Stimulated activated CD4-positive, alpha-beta T cell treated with anti-CD3 and anti-CD28 coated beads, TNF-alpha, amount 100 ng/mL, for 48 hours (primary cell): Measurements from ENCODE around the gene PTGER2.

Source experiments
- DNase-seq, 3 donors: peaks; one replicate each; pipeline ENCODE4 v3.0.0-alpha.2; 2020; ENCODE audit warnings: low read depth in 3 of 3

The PTGER2 gene

DNA sequence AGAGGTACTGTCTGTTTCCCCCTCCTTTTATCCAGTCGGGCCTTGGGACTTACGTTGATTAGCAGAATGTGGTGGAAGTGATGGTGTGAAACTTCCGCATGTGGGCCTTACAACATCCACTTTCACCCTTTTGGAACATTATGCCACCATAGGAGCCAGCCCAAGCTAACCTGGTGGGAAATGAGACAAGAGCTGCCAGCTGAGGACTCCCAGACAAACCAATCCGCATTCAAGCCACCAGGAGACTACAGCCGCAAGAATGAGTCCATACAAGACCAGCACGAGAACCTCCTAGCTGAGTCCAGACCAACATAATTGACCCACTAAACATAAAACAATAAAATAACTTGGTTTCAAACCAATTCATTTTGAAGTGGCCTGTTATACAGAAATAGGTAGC, 9.1 kb upstream of the PTGER2 start:
- no peak for DNase-seq

DNA sequence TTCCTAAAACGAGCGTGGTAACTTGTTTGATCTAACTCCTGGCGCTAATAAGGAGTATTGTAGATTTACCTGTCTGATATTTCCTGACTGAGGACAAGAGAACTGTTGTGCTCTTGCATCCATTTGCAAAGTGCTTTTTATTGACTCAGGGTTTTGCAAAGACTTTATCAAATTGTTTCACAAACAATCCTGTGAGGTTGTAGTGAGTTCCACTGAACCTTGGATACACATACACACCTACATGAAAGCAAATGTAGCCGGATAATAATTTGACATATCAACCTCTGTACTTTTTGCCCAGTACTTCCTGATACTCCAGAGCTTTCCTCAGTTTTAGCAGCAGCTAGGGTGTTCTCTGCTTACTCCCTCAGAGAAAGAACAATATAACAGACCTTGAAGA, 6.7 kb upstream of the PTGER2 start:
- no peak for DNase-seq

DNA sequence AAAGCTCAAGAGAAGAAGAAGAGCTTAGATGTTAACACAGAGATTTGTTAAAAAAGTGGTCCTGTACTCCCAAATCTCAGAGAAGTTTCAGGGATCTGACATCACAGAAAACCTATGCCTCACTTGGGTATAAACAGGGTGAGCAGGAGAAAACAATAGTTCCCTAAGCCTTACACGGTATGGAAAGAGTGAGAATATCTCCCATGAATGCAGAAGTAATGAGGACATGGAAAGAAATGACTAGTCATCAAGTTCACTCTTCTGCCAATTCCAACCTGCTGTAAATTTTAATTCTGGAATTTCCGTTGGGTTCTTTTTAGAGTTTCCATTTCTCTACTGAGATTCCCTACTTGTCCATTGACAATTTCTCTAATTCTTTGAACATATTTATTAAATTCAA, 6.2 kb upstream of the PTGER2 start:
- DNase-seq, result no peak

DNA sequence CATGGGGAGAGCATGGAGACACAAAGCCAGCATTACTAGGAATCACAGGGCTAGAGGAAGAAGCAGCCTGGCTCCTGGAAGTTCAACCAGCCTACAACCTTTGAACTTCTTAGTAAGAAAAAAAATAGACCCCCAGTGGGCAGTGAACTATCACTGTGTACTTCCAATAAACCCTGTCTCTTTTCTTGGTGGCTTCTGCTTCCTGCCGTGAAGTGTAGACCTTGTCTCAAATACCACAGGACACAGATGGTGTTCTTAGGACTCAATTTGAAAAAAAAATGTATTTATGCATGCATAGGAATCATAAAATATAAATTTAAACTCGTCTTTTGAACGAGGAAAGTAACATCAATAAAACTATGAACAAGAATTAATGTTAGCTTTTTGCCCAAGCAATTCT, 3.6 kb upstream of the PTGER2 start:
- DNase-seq, result no peak

DNA sequence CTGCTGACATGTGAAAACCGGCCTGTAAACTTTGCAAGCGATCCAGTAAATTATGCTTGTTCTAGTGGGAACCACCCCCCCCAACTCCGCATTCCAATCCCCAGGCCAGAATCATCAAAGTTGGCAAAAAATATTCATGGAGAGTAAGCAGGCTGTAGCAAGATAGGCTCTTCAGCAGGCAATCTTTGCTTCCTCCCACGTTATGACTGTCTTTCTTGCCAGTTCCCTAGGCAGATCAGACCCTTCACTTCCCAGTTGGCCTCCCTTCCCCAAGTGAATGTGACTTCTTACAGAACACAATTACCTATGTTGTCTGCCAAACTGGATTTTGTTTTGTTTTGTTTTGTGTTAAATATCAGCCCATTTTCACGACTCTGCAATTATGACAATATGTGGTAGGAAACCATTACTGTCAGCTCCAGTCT, 1.2 kb upstream of the PTGER2 start:
- no peak for DNase-seq

DNA sequence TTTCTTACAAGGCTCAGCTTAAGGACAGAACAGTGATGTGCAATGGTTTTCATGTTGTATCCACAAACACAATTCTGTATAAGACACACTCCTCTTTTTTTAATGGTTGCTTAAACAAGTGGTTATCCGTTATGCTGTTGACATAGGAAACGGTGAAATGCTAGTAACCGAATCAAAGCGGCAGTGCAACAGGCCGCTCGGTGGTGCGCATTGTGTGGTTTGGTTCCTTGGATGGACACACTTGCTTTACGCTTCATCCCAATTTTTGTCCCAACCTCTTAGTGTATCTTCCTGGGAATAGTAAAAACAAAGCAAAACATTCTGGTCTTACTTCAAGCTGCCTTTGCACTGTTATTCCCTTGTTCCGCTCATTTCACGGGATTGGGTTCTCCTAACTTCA, 650 bp upstream of the PTGER2 start:
- no peak for DNase-seq

DNA sequence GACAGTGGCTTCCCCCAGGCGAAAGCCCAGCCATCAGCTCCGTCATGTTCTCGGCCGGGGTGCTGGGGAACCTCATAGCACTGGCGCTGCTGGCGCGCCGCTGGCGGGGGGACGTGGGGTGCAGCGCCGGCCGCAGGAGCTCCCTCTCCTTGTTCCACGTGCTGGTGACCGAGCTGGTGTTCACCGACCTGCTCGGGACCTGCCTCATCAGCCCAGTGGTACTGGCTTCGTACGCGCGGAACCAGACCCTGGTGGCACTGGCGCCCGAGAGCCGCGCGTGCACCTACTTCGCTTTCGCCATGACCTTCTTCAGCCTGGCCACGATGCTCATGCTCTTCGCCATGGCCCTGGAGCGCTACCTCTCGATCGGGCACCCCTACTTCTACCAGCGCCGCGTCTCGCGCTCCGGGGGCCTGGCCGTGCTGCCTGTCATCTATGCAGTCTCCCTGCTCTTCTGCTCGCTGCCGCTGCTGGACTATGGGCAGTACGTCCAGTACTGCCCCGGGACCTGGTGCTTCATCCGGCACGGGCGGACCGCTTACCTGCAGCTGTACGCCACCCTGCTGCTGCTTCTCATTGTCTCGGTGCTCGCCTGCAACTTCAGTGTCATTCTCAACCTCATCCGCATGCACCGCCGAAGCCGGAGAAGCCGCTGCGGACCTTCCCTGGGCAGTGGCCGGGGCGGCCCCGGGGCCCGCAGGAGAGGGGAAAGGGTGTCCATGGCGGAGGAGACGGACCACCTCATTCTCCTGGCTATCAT, 663 bp downstream of the PTGER2 start:
- DNase-seq, result peak in 1 of 3 donors; percentile 21

DNA sequence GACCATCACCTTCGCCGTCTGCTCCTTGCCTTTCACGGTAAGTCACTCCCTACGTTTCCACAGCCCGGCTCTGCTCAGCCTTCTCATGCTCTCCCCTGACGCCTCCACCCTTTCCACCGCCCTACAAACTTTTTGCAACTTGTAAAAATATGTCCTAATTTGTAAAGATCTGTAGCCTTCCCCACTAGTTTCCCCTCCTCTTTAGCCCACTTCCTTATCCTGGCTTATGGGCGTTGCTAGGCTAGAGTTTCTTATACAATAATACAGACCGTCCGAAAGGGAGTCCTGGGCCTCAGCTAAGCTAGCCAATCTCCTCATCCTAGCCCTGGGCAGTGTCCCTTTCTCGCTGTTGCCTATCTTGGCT, 1.2 kb downstream of the PTGER2 start:
- DNase-seq, result no peak

DNA sequence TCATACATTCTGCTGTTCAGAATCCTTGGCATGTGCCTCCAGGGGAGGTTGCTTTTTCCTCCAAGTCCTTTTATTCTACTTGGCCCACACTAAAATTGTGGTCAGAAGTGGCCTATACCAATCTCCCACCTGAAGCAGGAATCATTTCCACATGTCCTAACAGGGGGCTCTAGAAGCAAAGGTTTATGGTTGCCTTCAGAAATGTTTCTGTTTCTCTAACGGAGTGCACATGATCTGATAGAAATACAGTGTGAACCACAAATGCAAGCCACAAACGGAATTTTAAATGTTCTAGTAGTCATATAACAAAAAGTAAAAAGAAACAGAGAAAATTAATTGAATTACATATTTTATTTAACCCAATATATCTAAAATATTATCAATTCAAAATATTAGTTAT, 4.0 kb downstream of the PTGER2 start:
- DNase-seq, result no peak

DNA sequence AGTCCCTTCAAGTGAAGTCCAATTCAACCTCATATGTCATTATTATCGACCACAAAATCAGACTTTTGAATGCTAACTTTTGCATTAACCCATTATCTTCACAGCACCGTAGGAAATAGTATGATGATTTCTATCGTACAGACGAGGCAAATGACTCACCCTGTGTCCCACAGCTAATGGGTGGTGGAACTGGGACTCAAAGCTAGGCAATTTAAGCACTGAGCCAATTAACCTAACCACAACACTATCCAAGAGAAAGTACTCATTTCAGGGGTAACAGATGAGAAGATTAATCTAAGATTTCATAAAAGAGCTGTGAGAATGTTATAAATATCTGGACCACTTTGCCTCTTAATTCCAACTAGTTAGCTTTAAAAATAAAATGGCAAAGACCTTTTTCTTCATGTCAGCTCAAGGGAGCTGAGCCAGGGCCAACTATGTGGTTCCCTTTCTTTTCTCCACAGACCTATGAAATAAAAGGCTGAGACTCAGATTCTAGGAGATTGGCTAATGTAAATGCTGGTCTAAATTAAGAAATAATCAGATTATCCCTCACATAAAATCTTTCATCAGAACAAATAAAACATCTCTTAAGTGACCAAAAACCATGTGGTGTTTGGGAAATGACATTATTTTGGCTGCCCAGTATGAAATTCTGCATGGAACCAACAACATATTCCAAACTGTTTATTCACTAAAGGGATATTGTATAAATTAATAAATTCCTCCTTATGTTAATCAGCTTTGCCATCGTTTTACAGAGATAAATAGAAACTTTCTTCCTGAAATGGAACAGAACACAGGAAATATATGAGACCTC, 4.9 kb downstream of the PTGER2 start:
- no peak for DNase-seq

DNA sequence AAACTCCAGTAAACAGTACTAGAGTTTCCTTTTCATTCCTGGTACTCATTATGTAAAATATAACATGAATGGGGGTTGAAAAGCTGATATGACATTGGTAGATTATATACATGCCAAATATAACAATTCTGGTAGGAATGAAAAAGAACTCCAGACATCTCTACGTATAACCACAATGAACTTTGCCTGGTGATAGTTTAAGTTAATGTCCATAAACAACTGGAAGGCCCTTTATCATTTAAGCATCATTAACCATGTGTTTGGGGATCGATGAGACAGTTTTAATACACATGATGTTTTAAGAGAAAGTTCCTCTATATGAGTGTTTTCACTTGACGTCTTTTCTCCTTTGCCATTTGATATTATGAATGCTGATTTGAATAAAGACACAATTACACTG, 5.8 kb downstream of the PTGER2 start:
- no peak for DNase-seq

DNA sequence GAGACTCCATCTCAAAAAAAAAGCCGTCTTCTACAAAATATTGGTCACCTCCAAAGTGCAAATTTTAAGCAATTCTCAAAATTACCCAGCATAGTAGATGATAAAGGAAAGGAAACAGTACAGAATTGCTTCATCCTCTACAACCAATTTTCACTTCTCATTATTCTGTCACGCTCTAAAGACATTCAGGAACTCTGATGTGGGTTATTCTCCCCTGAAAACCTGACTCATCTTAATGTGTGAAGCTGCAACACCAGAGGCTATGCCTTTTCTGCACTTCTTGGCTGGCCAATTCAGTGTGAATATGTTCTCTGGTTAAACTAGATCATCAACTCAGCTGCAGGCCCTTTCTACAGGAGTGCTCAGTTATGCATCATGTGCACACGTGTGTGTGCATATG, 11.0 kb downstream of the PTGER2 start:
- peak in 1 of 3 donors; percentile 21 for DNase-seq

DNA sequence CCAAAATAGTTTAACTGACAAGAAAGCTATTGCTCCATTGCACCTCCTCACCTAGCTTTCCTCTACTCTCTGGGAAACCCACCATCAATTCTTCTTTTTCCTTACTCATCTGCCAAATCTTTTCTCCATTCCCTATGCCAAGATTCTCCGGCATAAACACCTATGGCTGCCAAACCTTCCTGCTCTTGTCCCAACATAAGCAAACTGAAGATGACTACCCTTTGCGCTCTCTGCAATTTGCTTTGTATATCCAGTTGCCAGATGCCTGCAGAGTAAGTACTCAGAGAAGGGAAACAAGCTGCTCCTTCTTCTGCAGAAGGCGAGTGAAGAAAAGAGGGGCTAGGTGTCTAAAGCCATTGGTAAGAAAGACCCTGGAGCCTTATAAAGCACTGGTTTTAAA, 11.5 kb downstream of the PTGER2 start:
- no peak for DNase-seq

DNA sequence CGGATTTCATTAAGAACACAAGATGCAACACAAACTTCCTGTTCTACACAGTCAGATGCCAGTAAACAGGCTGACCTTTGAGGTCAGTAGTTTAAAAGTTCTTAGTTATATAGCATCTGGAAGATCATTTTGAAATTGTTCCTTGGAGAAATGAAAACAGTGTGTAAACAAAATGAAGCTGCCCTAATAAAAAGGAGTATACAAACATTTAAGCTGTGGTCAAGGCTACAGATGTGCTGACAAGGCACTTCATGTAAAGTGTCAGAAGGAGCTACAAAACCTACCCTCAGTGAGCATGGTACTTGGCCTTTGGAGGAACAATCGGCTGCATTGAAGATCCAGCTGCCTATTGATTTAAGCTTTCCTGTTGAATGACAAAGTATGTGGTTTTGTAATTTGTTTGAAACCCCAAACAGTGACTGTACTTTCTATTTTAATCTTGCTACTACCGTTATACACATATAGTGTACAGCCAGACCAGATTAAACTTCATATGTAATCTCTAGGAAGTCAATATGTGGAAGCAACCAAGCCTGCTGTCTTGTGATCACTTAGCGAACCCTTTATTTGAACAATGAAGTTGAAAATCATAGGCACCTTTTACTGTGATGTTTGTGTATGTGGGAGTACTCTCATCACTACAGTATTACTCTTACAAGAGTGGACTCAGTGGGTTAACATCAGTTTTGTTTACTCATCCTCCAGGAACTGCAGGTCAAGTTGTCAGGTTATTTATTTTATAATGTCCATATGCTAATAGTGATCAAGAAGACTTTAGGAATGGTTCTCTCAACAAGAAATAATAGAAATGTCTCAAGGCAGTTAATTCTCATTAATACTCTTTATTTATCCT, 13.5 kb downstream of the PTGER2 start:
- no peak for DNase-seq

DNA sequence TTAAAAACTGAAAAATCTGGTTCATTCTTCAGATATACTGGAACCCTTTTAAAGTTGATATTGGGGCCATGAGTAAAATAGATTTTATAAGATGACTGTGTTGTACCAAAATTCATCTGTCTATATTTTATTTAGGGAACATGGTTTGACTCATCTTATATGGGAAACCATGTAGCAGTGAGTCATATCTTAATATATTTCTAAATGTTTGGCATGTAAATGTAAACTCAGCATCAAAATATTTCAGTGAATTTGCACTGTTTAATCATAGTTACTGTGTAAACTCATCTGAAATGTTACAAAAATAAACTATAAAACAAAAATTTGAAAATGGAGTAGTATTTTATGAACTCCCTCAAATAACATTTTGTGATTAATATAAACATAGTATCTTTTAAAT, 14.2 kb downstream of the PTGER2 start:
- no peak for DNase-seq

DNA sequence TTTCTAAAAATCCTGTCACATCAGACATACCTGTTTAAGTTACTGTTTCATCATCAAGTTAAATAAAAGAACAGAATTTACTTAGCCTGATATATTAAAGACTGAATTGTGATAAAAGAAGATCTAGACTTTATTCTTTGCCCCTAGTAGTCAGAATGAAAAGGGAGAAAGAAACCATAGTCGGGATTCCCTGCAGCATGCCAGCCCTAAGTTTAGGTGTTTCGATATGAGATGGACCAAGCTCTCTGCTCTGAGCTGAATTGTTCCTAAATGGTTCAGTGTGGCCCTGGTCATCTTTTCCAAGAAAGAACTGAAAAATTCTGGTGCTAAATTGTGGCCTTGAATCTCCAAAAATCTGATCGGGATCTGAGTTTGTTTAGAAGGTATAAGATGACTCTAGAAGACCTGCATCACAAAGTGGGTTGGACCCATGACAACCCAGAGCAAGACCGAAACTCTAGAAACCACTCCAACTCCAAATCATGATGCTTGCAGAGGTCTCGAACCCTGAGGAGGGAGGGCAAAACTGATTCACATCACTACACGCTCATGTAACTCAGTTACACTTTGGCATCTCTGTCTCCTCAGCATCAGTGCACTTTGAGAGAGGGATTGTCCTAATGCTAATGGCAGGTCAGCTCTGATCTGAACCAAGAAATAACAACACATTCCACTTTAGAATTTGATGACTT, 15.7 kb downstream of the PTGER2 start:
- DNase-seq, result no peak

DNA sequence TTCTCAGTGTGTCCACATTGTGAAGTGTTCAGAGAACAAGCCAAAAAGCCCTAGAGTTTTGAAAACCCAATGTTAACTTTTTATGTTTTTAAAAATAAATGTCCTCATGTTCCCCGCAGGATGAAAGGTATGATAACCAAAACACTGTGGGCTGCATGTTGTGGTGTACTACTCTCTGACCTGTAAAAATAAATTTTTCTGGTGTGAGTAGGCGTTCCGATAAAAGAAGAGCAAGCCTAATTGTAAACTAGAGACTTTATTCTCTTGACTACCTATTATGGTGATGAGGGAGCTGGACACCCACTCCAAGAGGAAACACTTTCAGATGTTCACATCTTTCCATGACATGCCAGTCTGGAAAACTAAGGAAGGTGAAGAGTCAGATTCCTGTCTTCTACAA, 18.2 kb downstream of the PTGER2 start:
- DNase-seq, result no peak

DNA sequence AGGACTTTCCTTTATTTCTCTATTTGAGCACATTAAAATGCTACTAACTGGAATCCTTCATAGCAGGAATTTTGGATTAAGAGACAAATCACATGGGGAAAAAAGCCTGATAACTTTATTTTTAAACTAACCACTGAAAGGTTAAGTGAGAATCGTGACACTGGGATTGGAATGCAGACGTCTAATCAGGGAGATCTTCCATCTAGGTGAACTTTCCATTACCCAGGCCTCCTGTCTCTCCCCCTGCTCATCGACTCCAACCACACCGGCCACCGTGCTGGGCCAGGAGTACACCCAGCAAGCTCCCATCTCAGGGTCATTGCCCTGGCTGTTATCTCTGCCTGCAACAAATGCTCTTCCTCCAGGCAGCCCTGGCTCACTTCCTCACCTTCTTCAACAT, 19.0 kb downstream of the PTGER2 start:
- DNase-seq, result no peak

DNA sequence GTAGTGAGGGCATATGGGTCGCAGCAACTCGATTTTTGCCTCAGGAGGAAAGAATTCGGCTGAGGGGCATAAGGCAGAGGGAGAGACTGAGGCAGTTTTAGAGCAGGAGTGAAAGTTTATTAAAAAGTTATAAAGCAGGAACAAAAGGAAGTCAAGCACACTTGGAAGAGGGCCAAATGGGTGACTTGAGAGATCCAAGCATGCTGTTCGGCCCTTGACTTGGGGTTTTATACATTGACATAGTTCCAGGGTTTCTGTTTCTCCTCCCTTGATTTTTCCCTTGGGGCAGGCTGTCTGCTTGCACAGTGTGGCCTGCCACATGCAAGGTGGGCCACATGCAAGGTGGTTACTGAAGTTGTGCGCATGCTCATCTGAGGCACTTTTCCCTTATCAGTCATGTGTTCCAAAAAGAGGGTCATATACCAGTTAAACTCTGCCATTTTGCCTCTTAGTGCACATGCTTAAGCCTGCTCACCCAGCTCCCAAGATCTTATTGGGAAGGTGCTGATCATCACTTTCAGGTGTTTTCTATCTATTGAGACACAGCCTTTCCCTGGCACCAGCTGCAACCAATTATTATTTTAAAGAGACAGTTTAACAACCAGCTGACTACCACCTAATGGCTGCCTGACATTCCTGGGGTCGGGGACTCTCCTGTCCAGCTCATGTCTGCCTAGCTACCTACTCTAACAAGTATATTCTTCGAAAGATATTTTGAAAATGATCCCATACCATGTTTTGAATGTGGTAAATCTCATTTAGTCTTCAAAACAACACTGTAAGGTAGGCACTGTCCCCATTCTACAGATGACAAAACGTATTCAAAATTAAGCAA, 19.9 kb downstream of the PTGER2 start:
- no peak for DNase-seq

DNA sequence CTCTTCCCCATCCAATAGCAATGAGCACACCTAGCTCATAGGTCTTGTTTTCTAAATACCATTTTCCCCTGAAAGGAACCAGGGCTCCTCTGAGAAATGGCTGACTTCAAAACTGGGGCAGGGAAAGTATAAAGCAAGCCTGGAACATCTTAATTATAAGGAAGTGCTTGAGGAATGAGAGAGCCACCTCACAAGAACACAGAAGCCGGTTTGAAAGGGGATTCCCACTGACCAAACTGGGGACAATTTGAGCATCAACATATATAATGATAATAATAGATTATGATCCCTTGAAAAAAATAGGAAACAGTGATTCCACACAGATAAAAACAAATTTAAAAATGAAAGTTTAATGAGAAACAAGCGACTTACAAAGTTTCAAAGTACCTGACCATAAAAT, 22.1 kb downstream of the PTGER2 start:
- DNase-seq, result no peak
